ENCODE data around the gene DKK1. TPM values are rescaled to one million over a fixed set of nuclear protein-coding genes. Genes with fewer than 3 reads are reported as not detected.

Gene DKK1
- total and polyA plus RNA-seq, 2 of the 13 experiments (the other 11 are each of a cell fraction or from before 2014, with no cell fraction given) = 123 to 262 TPM

DNA sequence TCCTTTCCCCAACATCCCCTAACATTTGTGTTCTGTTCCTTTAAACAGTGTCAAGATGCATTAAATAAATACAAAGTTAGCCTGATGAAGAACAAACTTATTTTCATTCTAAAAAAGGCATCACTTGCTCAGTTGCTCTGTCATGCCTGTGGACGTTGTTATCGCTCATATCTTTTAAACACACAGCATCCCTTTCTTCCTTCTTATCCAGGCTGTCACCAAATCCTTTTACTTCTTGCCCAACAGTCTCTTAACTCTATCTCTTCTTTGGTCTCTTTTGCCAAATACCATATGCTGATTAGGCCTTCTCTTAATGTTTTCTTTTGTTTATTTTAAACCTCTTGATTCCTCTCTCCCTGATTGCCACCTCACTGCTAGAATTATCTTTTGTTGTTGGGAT, 43.9 kb downstream of the DKK1 start (continued):
- TF ChIP-seq, protein P1, sequence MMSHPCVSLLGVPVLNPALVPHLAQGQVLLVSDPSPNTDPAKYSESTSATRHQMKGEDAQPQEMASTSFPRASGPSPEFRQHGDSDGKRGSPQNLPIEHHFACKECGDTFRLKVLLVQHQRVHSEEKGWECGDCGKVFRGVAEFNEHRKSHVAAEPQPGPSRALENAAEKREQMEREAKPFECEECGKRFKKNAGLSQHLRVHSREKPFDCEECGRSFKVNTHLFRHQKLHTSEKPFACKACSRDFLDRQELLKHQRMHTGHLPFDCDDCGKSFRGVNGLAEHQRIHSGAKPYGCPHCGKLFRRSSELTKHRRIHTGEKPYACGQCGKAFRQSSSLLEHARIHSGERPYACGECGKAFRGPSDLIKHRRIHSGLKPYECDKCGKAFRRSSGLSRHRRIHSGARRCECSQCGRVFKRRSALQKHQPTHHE (CRISPR knock-in tag; IDR thresholded peaks at IDR 0.05; ENCODE audit: borderline replicate concordance) = no peak
- TF ChIP-seq ZNF263 (CRISPR knock-in tag; IDR thresholded peaks at IDR 0.05) = no peak
- TF ChIP-seq MTA3 (CRISPR knock-in tag; IDR thresholded peaks at IDR 0.05) = no peak
- TF ChIP-seq SSRP1 (CRISPR knock-in tag; IDR thresholded peaks at IDR 0.05) = no peak

DNA sequence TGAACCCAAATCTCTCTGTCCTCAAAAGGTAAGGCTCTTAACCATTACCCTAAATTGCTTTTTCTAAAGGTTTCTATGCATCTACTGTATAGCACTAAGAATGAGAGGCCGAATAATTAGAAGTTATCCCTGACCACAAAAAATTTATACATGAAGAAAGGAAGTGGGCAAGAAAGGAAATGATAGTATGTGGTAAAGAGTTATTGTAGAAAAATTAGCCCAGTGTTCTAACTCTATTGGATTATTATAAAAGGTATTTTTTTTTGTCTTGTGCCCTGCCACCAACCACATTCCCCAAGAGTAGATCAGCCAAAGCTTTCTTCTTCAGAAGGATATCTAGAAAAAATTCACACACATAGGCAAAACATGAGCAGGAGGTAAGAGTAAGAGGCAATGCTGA, 45.4 kb downstream of the DKK1 start:
- no peak for FAIRE-seq

More for the DNA sequence above, 45.4 kb downstream of the DKK1 start:
- POLR2A ChIA-PET = no interaction called here
- no peaks in the 10 kb centered on the region for H3K36me3 ChIP-seq (replicated peaks in 1 of 2; ENCODE audit: control insufficient read depth in 1 of 2, insufficient read depth in 2 of 2, low read length in 2 of 2)
- H3K9ac ChIP-seq (ENCODE audit: insufficient read depth, low read depth, low read length) = no peak overlapping the region
- DNase-seq (ENCODE audit: low spot score) (no peak), ATAC-seq (no peak)
- H4K20me1 ChIP-seq (ENCODE audit: insufficient read depth, low read length) = no peaks in the 10 kb centered on the region
- H3K4me3 ChIP-seq (replicated peaks in 1 of 3; ENCODE audit: insufficient read depth in 1 of 3, low read depth in 2 of 3, low read length in 3 of 3) = no peak overlapping the region
- no peaks in the 10 kb centered on the region for H3K79me2 ChIP-seq (ENCODE audit: insufficient read depth, low read length)
- TF ChIP-seq KMT2A (CRISPR knock-in tag; IDR thresholded peaks at IDR 0.05) = no peak
- TF ChIP-seq PAF1 (CRISPR knock-in tag; IDR thresholded peaks at IDR 0.05) = no peak
- no peak for TF ChIP-seq KLF6 (CRISPR knock-in tag; IDR thresholded peaks at IDR 0.05)
- no peak for TF ChIP-seq RBM22 (optimal IDR thresholded peaks at IDR 0.05; ENCODE audit: low read length)
- no peak for TF ChIP-seq ZKSCAN8 (CRISPR knock-in tag; IDR thresholded peaks at IDR 0.05; ENCODE audit: borderline replicate concordance)
- no peak for TF ChIP-seq ZNF703 (CRISPR knock-in tag; IDR thresholded peaks at IDR 0.05; ENCODE audit: borderline replicate concordance)
- TF ChIP-seq, protein P2, sequence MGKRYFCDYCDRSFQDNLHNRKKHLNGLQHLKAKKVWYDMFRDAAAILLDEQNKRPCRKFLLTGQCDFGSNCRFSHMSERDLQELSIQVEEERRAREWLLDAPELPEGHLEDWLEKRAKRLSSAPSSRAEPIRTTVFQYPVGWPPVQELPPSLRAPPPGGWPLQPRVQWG (CRISPR knock-in tag; IDR thresholded peaks at IDR 0.05; ENCODE audit: borderline replicate concordance, low read depth) = no peak
- TF ChIP-seq, protein P3, sequence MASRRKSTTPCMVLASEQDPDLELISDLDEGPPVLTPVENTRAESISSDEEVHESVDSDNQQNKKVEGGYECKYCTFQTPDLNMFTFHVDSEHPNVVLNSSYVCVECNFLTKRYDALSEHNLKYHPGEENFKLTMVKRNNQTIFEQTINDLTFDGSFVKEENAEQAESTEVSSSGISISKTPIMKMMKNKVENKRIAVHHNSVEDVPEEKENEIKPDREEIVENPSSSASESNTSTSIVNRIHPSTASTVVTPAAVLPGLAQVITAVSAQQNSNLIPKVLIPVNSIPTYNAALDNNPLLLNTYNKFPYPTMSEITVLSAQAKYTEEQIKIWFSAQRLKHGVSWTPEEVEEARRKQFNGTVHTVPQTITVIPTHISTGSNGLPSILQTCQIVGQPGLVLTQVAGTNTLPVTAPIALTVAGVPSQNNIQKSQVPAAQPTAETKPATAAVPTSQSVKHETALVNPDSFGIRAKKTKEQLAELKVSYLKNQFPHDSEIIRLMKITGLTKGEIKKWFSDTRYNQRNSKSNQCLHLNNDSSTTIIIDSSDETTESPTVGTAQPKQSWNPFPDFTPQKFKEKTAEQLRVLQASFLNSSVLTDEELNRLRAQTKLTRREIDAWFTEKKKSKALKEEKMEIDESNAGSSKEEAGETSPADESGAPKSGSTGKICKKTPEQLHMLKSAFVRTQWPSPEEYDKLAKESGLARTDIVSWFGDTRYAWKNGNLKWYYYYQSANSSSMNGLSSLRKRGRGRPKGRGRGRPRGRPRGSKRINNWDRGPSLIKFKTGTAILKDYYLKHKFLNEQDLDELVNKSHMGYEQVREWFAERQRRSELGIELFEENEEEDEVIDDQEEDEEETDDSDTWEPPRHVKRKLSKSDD (CRISPR knock-in tag; IDR thresholded peaks at IDR 0.05; ENCODE audit: low read depth) = no peak
- TF ChIP-seq, protein P4, sequence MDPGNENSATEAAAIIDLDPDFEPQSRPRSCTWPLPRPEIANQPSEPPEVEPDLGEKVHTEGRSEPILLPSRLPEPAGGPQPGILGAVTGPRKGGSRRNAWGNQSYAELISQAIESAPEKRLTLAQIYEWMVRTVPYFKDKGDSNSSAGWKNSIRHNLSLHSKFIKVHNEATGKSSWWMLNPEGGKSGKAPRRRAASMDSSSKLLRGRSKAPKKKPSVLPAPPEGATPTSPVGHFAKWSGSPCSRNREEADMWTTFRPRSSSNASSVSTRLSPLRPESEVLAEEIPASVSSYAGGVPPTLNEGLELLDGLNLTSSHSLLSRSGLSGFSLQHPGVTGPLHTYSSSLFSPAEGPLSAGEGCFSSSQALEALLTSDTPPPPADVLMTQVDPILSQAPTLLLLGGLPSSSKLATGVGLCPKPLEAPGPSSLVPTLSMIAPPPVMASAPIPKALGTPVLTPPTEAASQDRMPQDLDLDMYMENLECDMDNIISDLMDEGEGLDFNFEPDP (CRISPR knock-in tag; conservative IDR thresholded peaks at IDR 0.05) = no peak
- TF ChIP-seq, protein P5, sequence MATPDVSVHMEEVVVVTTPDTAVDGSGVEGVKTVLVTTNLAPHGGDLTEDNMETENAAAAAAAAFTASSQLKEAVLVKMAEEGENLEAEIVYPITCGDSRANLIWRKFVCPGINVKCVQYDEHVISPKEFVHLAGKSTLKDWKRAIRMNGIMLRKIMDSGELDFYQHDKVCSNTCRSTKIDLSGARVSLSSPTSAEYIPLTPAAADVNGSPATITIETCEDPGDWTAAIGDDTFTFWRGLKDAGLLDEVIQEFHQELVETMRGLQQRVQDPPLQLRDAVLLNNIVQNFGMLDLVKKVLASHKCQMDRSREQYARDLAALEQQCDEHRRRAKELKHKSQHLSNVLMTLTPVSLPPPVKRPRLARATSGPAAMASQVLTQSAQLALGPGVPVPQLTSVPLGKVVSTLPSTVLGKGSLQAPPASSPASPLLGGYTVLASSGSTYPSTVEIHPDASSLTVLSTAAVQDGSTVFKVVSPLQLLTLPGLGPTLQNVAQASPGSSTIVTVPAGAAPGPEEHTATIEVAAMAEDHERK (CRISPR knock-in tag; IDR thresholded peaks at IDR 0.05; ENCODE audit: low read depth) = no peak
- no peaks in the 10 kb centered on the region for H3K27me3 ChIP-seq (ENCODE audit: control insufficient read depth in 1 of 2, insufficient read depth in 2 of 2, low read length in 2 of 2)
- no peaks in the 10 kb centered on the region for H3K9me3 ChIP-seq (ENCODE audit: low read length)
- no peak overlapping the region for H3K27ac ChIP-seq (ENCODE audit: extremely low read length, insufficient read depth, low read length)
- H3K4me1 ChIP-seq (ENCODE audit: insufficient read depth, low read length) = peaks cover 33% of the 10 kb centered on the region
- WGBS (ENCODE audit: low lambda C conversion rate) = 57% methylated on average over 1 of the region's 1 CpG
- BruUV-seq (replicated peaks) = no TSS peak
- intact Hi-C loops (cut with micrococcal nuclease; ENCODE audit: unreplicated experiment) = no loop called here
- no peak overlapping the region for H3K4me2 ChIP-seq (ENCODE audit: low read depth, low read length)
- H2AFZ ChIP-seq (ENCODE audit: low read length) = no peak overlapping the region
- in situ Hi-C loops (cut with HindIII; ENCODE audit: extremely low pct_ligation_motif_present, low pct_unique_long_range_greater_than_20kb) = no loop called here
- CTCF ChIA-PET (ENCODE audit: low intra/inter-chr PET ratio, low total read pairs) = no interaction called here

Measured in HepG2 (cell line).